Fibroblast of the aortic adventitia (primary cell): ENCODE measurements around the gene ITPR2. TPM values are rescaled to one million over a fixed set of nuclear protein-coding genes. Genes with fewer than 3 reads are reported as not detected.

Source experiments
- DNase-seq: peaks from one replicate; pipeline ENCODE4 v3.0.0-alpha.2; 2010; ENCODE audit warnings: low read depth
- H3K4me3 ChIP-seq: 2 replicates; pipeline ENCODE4 v1.5.1; 2011; ENCODE audit warnings: low read depth, mild to moderate bottlenecking, control low read depth, low read length, moderate library complexity
- total RNA-seq: library from RNA; depleted of rRNA; stranded (reverse); fragments of >200 nt; gene quantifications from 2 replicates; pipeline ENCODE4 v1.2.3, GENCODE V29; 2012; ENCODE audit warnings: low replicate concordance
- TF ChIP-seq, protein P1 (sequence below): IDR thresholded peaks from 2 replicates; pipeline ENCODE4 v1.5.1; 2011; ENCODE audit warnings: mild to moderate bottlenecking, low read length, control low read depth, inconsistent platforms; ENCODE audit not compliant: insufficient read depth

ITPR2 gene
- total RNA-seq, 1 donor, result 15.5 TPM

DNA sequence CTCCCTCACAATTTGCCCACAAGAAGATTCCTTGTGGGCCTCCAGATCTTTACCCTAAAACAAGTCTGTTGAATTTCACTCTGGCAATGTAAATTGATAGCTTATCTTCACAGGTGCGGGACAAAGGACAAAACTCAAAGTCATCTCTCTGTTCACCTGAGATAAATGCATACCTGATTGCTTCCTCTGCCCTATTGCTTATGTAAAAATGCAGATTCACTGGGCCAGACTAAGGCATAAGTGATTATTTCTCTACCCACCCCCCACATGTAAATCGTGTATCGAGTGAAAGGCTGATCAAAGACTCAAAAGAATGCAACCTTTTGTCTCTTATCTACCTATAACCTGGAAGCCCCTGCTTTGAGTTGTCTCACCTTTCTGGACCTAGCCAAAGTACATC is 320.8 kb downstream of the ITPR2 start:
- no peak overlapping the region for H3K4me3 ChIP-seq
- TF ChIP-seq, protein P1, sequence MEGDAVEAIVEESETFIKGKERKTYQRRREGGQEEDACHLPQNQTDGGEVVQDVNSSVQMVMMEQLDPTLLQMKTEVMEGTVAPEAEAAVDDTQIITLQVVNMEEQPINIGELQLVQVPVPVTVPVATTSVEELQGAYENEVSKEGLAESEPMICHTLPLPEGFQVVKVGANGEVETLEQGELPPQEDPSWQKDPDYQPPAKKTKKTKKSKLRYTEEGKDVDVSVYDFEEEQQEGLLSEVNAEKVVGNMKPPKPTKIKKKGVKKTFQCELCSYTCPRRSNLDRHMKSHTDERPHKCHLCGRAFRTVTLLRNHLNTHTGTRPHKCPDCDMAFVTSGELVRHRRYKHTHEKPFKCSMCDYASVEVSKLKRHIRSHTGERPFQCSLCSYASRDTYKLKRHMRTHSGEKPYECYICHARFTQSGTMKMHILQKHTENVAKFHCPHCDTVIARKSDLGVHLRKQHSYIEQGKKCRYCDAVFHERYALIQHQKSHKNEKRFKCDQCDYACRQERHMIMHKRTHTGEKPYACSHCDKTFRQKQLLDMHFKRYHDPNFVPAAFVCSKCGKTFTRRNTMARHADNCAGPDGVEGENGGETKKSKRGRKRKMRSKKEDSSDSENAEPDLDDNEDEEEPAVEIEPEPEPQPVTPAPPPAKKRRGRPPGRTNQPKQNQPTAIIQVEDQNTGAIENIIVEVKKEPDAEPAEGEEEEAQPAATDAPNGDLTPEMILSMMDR, result no peak
- no peak for DNase-seq

- H3K4me3 ChIP-seq, result no peak overlapping the region
- no peak for DNase-seq
- TF ChIP-seq, protein P1, result no peak
Observed at GRCh38 chr12:26510354-26510674, 322.7 kb downstream of the ITPR2 start.

GRCh38 chr12:26507613-26508012 is 325.4 kb downstream of the ITPR2 start:
- TF ChIP-seq, protein P1, result no peak
- no peak for DNase-seq
- no peak overlapping the region for H3K4me3 ChIP-seq

DNA sequence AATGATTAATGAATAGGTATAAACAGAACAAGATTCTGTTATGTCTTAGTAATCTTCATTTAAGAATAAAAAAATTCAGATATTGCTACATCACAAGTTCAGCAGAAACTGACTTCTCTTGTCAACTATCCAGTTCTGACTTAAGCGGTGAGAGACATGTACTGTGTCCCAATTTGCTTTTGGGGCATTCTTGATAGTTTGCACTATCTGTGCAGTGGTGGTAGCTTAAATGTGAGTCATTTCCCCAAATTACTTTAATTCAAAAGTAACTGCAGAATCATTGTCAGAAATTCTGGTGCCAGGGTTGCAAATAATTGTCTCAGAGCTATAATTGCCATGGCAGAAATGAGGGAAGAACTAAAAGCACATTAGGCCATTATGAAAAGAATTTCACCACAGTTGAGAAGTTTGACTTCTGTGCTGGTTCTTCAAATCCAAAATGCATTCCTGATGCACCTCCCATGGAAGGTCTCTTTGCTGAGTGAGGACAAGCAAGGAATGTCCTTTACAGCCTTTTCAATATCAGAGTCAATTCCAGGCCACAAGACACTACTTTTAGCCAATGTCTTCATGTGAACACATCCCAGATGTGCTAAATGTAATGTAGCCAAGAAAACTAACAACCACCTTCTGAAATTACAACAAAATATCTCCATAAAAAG is 332.9 kb downstream of the ITPR2 start:
- peak; percentile 45 for DNase-seq
- H3K4me3 ChIP-seq, result no peak overlapping the region
- TF ChIP-seq, protein P1, result no peak

DNA sequence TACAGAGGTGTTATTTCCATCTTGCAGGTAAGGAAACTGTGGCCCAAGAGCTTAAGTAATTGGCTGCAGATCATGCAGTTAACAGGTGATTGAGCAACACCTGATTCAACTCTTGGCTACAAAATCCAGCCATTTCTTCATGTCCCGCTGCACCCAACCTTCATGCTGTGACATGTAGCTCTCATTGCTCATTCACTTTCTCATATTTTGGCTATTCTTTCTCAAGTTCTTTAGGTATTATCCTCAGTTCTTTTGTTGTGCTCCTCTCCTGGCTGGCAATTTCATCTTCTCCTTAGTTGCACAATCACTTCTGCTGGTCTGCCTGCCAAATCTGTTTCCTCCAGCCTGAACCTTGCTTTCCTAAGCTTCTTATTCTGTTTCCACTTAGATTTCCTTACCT is 336.8 kb downstream of the ITPR2 start:
- H3K4me3 ChIP-seq, result no peak overlapping the region
- peak; percentile 35 for DNase-seq
- TF ChIP-seq, protein P1, result no peak

DNA sequence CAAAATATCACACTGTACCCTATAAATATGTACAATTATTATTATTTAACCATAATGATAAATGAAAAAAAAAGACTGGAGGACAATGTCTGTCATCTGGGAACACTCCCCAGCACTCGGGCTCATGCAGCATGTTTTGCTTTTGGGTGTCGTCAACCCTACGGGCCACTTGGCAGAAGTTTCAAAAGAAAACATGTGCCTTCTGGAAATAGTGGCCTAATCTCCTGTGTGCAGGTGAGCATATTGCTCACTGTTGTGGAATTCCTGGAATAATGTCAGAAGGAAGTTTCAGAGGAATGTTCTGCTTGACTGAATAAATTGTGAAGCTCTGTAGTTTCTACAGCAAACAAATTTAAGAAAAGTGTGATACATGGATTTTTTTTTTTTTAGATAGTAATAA is 339.3 kb downstream of the ITPR2 start:
- H3K4me3 ChIP-seq, result no peak overlapping the region
- TF ChIP-seq, protein P1, result no peak
- DNase-seq, result no peak

DNA sequence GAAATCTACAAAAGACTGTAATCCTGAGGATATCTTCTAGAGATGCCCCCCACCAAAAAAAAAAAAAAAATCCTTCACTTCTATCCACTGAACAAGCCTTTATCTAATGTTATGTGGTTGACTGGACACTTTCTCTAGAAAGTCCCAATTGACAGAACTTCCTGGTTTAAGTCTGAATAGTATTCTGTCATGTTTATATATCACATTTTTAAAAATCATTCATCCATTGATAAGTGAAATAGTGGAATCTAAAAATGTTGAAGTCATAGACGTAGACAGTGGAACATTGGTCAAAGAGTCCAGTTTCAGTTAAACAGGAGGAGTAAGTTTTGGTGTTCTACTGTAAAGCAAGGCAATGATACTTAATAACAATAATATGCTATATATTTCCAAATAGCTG is 340.6 kb downstream of the ITPR2 start:
- DNase-seq, result no peak
- H3K4me3 ChIP-seq, result no peak overlapping the region
- TF ChIP-seq, protein P1, result no peak
